Subcutaneous adipose tissue (tissue), 4 donors: Measurements from ENCODE around the gene FES. TPM values are rescaled to one million over a fixed set of nuclear protein-coding genes. Genes with fewer than 3 reads are reported as not detected.

ENCODE experiments used
- CTCF ChIP-seq: fragments of 450-650 bp; IDR thresholded peaks from one replicate; pipeline ENCODE4 v1.5.1; 2016; ENCODE audit warnings: low read depth, mild to moderate bottlenecking, control low read depth, antibody characterized with exemption, moderate library complexity
- total RNA-seq, 4 donors: library from RNA; depleted of rRNA; stranded (reverse); fragments of >200 nt; gene quantifications; one replicate each; pipeline ENCODE4 v1.1.0, GENCODE V29; 2016

The FES gene
- total RNA-seq, 4 donors from 2014 or later: 37.5 to 85.2 (median 75.8) TPM

GRCh38 chr15:90878660-90879059, 5.6 kb upstream of the FES start:
- no peak for TF ChIP-seq CTCF

- no peak for TF ChIP-seq CTCF
These were observed 4.5 kb upstream of the FES start for GRCh38 chr15:90879730-90880366.

GRCh38 chr15:90880381-90881145, 3.7 kb upstream of the FES start:
- no peak for TF ChIP-seq CTCF

- no peak for TF ChIP-seq CTCF
These were observed 2.9 kb upstream of the FES start for GRCh38 chr15:90881181-90881977.

- no peak for TF ChIP-seq CTCF
These were observed 2.2 kb upstream of the FES start for GRCh38 chr15:90881978-90882721.

GRCh38 chr15:90882781-90883525, 1.4 kb upstream of the FES start:
- no peak for TF ChIP-seq CTCF
